ENCODE results near the gene ZNG1F.
"Not testable (repeated sequence)": the region's sequence is repeated elsewhere in the genome, so short reads cannot be mapped to it uniquely, and the experiment has no call there.

Gene ZNG1F

GRCh38 chr9:41086215-41086614, 102.9 kb downstream of the ZNG1F start:
- not testable (repeated sequence) for DNase-seq (ENCODE audit: low read depth)

GRCh38 chr9:41082358-41082757, 106.8 kb downstream of the ZNG1F start:
- not testable (repeated sequence) for DNase-seq (ENCODE audit: low read depth)
